ENCODE results near the gene ZNF687. TPM values are rescaled to one million over a fixed set of nuclear protein-coding genes. Genes with fewer than 3 reads are reported as not detected.

Gene ZNF687
- total RNA-seq, 1 donor from 2014 or later: 8.4 TPM

DNA sequence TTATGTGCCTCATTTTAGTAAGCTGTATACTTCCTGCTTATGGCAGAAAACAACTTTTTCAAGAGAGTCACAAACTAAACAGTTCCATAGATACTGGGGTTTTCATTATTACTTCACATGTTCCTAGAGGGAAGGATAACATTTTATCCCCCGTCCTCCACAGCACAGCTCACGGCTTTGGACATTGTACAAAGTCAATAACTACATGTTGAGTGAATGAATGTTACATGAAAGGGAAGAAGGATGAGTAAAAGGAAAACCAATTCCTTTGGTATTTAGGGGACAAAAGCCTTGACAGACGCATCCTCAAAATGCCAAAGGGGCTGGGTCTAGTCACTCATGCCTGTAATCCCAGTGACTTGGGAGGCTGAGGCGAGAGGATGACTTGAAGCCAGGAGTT lies 30.3 kb downstream of the ZNF687 start:
- DNase-seq: no peak

DNA sequence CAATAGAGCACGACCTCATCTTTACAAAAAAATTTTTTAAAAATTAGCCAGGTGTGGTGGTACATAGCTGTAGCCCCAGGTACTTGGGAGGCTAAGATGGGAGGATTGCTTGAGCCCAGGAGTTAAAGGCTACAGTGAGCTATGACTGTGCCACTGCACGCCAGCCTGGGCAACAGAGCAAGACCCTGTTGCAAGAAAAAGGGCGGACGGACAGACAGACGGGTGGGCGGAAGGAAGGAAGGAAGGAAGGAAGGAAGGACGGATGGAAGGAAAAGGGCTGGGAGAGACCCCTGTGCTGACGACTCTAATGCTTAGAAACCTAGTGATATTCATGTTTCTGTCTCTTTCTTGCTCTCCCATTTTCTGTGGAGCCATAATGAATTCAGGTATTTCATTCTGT lies 30.7 kb downstream of the ZNF687 start:
- no peak for DNase-seq

- DNase-seq: no peak
Measured at GRCh38 chr1:151313501-151313900, 31.4 kb downstream of the ZNF687 start.

DNA sequence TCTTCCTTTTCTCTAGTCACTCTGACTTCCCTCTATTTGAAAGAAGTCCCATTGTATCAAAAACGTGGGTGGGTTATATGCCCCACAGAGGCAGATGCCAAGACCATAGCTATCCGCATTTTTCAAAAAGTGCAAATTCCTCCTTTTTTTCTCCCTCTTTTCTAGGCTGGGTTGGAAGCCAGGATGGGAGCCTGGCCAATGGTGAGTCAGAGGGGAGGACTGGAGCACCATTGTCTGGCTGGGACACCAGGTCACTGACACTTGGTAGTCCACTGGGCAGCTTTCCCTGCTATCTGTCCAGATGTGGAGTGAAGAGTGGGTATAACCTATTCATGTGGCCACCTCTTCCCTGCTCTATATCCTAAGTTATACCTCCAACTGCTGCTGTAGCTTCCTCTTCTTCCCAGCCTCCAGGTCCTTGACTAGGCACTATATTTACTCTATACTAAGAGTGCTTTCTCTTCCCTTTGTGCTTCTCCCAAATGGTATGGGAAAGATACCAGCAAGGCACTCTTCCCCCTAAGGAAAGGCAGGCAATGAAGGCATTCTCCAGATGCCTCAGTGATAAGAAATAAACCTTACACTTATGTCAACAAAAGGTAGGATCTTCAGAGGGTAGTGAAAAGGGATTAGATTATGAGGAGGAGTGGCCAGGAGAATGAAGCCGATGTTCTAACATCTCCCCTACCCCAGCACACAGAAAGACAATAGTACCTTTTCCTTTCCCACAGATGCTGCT lies 32.2 kb downstream of the ZNF687 start:
- DNase-seq: peak; percentile 37

DNA sequence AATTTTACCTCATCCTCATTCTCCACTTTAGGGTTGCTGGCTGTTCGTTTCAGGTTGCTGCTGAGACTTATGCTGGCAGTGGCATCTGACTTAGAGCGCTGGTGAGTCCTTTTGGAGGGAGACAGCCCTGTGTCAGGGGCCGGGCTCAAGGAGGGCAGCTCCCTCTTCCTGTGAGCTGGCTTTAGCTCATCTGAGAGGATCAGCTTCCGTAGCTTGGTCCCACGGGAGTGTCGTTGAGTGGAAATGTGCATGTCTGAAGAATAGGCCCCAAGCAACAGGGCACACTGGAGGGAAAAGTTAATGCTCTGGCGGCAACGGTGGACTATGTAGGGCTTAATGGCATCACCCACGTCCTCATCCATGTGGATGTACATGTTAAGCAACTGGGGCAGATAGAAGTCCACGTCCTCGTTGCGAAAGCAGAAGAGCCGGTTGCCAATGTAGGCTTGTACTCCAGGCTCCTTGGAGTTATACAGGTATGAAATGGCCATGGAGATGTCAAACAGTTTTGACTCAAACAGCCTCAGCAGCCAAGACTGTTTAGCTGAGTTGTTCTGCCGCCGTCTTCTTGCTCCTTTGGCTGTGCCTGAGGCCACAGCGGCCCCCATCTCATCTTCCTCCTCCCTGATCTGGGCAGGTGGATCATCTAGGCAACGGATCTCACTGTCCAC lies 33.6 kb downstream of the ZNF687 start:
- DNase-seq: no peak

GRCh38 chr1:151318975-151319374 lies 36.9 kb downstream of the ZNF687 start:
- DNase-seq: no peak

DNA sequence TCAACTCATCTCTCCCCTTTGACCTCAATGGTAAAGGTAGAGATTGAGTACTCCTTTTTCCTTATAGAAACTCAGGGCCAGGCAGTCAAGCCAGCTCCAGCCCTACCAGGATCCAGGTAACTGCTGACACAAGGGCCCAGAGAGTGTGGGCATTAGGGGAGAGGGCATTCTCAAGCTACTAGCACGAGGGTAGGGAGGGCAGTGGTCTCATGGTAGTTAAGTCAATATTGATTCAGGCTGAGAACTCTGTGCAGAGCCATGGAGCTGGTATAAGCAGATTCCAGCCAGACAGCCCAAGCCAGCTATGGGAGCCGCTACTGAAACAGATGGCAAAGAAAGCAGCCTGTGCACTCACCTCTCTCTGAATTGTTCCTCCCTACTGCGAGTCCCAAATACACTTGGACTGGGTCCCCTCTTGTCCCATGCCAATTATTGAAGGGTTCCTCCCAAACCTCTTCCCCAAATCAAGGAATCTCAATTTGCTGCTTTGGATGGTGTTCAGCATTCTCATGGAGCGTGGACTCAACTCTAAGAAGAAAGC lies 42.4 kb downstream of the ZNF687 start:
- no peak for DNase-seq

DNA sequence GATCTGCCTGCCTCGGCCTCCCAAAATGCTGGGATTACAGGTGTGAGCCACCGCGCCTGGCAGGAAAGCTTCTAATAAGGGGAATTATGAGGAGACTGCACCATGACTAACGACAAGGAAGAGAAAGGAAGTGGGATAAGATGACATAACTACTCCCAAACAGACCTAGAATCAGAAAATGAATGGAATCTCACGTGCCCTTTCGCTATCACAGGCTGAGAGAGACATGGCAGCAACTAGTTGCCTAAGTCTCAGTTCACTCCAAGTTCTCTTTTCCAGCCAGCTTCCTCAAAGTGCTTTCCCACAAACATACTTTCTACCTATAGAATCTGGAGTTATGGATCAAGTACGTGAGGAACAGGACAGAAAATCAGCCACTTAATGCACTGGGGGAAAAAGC lies 43.1 kb downstream of the ZNF687 start:
- no peak for DNase-seq

DNA sequence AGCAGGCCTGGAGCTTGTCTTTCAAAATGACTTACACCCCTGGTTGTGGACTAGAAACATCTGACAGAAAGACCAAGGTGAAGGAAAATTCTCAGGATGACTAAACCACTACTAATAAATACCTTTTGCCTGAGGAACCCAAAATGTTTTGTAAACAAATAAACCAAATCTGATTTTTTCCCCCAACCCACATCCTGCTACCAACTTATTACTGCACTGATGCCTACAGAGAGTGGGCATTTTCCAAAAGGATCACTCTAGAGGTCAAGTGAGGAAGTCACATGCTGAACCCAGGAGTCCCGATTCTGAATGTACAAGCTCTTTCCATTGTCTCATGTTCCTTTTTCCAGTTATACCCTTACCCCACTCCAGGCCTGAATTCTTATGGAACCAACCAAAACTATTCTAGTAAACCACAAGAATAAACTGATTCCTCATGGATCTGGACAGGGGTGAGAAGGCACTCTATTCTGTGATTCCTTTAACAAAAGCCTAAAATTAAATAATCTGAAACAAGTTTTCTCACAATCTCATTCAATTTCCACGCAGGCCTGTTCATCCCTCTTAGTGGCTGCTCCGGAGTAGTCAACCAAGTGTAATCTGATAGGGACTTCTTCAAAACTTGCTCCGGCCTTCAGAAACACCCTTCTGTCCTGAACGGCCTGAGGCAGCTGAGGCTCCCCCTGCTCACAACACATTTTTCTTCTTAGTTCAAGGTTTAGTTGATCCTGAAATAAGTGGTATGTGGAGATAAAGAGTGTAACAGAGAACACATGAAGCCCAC lies 43.7 kb downstream of the ZNF687 start:
- DNase-seq: no peak

DNA sequence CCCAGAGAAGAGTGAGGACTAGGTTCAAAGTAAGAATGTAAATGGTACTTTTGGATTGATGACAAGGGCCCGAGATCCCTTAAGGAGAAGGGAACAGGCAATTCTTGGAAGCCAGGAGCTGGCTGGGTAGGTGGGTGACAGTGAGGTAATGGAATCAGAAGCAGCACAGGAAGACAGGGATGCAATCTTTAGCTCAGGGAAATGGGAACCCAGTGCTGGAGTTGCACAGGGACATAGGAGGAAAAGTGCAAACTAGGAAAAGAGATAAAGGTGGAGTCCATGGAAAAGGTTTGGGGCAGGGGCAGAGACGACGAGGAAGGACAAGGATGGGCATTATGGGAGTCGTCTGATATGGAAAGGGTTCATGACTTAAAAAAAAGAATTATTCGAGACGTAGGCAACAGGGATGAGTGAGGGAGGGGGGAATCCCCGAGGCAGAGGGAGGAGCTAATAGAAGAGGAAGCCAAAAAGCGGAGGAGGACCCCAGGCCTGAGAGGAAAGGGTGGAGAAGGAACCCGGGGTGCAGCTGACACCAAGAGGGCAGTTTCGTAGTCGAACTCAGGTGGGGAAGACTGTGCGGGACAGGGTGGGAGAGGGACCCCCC lies 44.6 kb downstream of the ZNF687 start:
- peak; percentile 62 for DNase-seq

- DNase-seq: peak; percentile 97
Measured at GRCh38 chr1:151327223-151327902, 45.3 kb downstream of the ZNF687 start, which contains the start of gene PI4KB. PI4KB (minus strand) TSS chr1:151327416; CDS start chr1:151316481, 10,935 bp downstream.

GRCh38 chr1:151327903-151328674 lies 46.0 kb downstream of the ZNF687 start:
- peak; percentile 13 for DNase-seq

GRCh38 chr1:151334822-151335221 lies 52.7 kb downstream of the ZNF687 start:
- DNase-seq: no peak

GRCh38 chr1:151336556-151336955 lies 54.5 kb downstream of the ZNF687 start:
- DNase-seq: no peak

DNA sequence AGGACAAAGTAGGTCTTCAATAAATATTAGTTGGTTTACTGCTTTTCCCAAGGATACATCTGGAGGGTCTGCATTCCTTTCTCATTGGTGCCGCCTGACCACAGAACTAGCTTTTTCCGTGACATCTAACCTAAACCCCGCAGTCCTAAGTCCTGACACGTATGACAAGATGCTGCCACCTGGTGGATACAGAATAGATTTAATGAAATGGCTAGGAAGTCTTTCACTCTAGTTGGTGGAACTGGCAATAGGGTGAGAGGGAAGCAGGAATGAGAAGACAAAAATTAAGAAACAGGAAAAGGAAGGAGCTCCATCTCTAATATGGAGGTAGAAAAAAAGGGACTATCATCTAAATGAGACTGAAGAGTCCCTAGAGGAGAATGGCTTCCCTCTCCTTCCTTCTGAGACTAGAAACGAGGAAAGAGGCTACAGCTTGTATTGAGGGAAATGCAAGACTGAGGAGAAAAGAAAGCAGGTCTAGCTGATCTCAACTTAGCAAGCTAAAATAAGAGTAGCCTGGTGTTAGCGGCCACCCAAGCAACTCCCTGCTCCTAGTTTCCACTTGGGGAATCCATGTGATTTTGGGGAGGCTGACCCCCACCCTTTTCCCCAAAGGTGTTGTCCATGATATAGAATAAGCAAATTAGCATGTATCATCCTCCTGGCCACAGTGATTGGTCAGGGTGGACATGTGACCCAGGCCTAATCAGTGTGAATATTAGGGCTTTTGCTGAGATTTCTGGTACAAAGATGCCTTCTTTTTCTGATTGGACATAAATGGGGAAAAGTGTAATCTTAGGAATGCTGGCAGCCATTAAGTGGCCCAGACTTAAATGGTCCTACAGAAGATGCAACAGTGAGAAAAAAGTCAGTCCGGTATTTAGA lies 59.0 kb downstream of the ZNF687 start:
- peak; percentile 84 for DNase-seq
